SK-N-SH treated with all-trans-retinoic acid at 6 μM for 48 hours (cell line): ENCODE data around the gene RGS16.
A peak's percentile ranks its signal among the peaks of the same experiment; 100 is the strongest.

ENCODE experiments used
- ATAC-seq: fragments of 200-7000 bp; cut with Tn5 transposase; 3 replicates; pipeline ENCODE4 v1.9.1; 2020; ENCODE audit warnings: mild to moderate bottlenecking, moderate library complexity
- ARNTL ChIP-seq: fragments of 450-650 bp; formaldehyde crosslinking; IDR thresholded peaks from 2 replicates; pipeline ENCODE4 v1.5.0; 2020; ENCODE audit warnings: low read depth, mild to moderate bottlenecking, moderate library complexity, borderline replicate concordance
- BACH2 ChIP-seq: fragments of 250-450 bp; sonication (Bioruptor Pico); IDR thresholded peaks from 2 replicates; pipeline ENCODE4 v1.9.0; 2021; ENCODE audit warnings: mild to moderate bottlenecking, borderline replicate concordance
- CREB5 ChIP-seq: fragments of 250-450 bp; sonication (Bioruptor Pico); IDR thresholded peaks from 2 replicates; pipeline ENCODE4 v1.5.1; 2020; ENCODE audit warnings: low read depth, mild to moderate bottlenecking, moderate library complexity
- CSDC2 ChIP-seq: fragments of 250-450 bp; sonication (Bioruptor Pico); IDR thresholded peaks from 2 replicates; pipeline ENCODE4 v1.5.0; 2020; ENCODE audit warnings: mild to moderate bottlenecking, moderate library complexity
- ESRRG ChIP-seq: fragments of 250-450 bp; sonication (Bioruptor Pico); IDR thresholded peaks from 2 replicates; pipeline ENCODE4 v1.6.1; 2021; ENCODE audit warnings: mild to moderate bottlenecking
- GLIS3 ChIP-seq: fragments of 250-450 bp; sonication (Bioruptor Pico); IDR thresholded peaks from 2 replicates; pipeline ENCODE4 v1.5.0; 2020; ENCODE audit warnings: mild to moderate bottlenecking, moderate library complexity
- ISL1 ChIP-seq: fragments of 250-450 bp; sonication (Bioruptor Pico); IDR thresholded peaks from 2 replicates; pipeline ENCODE4 v2.1.2; 2022; ENCODE audit warnings: mild to moderate bottlenecking, moderate library complexity
- OSR1 ChIP-seq: fragments of 250-450 bp; sonication (Bioruptor Pico); IDR thresholded peaks from 2 replicates; pipeline ENCODE4 v1.8.0; 2022; ENCODE audit warnings: moderate library complexity, mild to moderate bottlenecking, inconsistent platforms
- PPARA ChIP-seq: fragments of 250-450 bp; sonication (Bioruptor Pico); IDR thresholded peaks from 2 replicates; pipeline ENCODE4 v1.5.0; 2020; ENCODE audit warnings: mild to moderate bottlenecking, borderline replicate concordance
- SNAI2 ChIP-seq: fragments of 250-450 bp; sonication (Bioruptor Pico); IDR thresholded peaks from 2 replicates; pipeline ENCODE4 v1.5.0; 2020; ENCODE audit warnings: mild to moderate bottlenecking, moderate library complexity
- TCF4 ChIP-seq: fragments of 250-450 bp; sonication (Bioruptor Pico); IDR thresholded peaks from 2 replicates; pipeline ENCODE4 v1.8.0; 2021; ENCODE audit warnings: mild to moderate bottlenecking, moderate library complexity, borderline replicate concordance
- TOX ChIP-seq: fragments of 250-450 bp; sonication (Bioruptor Pico); IDR thresholded peaks from 2 replicates; pipeline ENCODE4 v1.8.0; 2021; ENCODE audit warnings: mild to moderate bottlenecking, moderate library complexity, borderline replicate concordance
- ZC3H10 ChIP-seq: fragments of 250-450 bp; sonication (Bioruptor Pico); IDR thresholded peaks from 2 replicates; pipeline ENCODE4 v1.5.1; 2021; ENCODE audit warnings: mild to moderate bottlenecking, moderate library complexity
- ZFP3 ChIP-seq: fragments of 250-450 bp; sonication (Bioruptor Pico); IDR thresholded peaks from 2 replicates; pipeline ENCODE4 v1.5.0; 2020; ENCODE audit warnings: mild to moderate bottlenecking, moderate library complexity
- ZFP30 ChIP-seq: fragments of 450-650 bp; formaldehyde crosslinking; IDR thresholded peaks from 2 replicates; pipeline ENCODE4 v1.5.0; 2022; ENCODE audit warnings: mild to moderate bottlenecking, moderate library complexity
- ZNF565 ChIP-seq: fragments of 450-650 bp; formaldehyde crosslinking; conservative IDR thresholded peaks from 2 replicates; pipeline ENCODE4 v1.5.0; 2020; ENCODE audit warnings: low read depth, mild to moderate bottlenecking, moderate library complexity
- ZNF70 ChIP-seq: fragments of 450-650 bp; formaldehyde crosslinking; IDR thresholded peaks from 2 replicates; pipeline ENCODE4 v1.5.0; 2020; ENCODE audit warnings: mild to moderate bottlenecking, moderate library complexity
- ZNF8 ChIP-seq: fragments of 450-650 bp; formaldehyde crosslinking; IDR thresholded peaks from 2 replicates; pipeline ENCODE4 v1.5.0; 2020; ENCODE audit warnings: mild to moderate bottlenecking, moderate library complexity
- TF ChIP-seq, protein P1 (sequence below): fragments of 250-450 bp; sonication (Bioruptor Pico); IDR thresholded peaks from 2 replicates; pipeline ENCODE4 v1.8.0; 2020; ENCODE audit warnings: mild to moderate bottlenecking, moderate library complexity, borderline replicate concordance
- TF ChIP-seq, protein P2 (sequence below): fragments of 250-450 bp; sonication (Bioruptor Pico); IDR thresholded peaks from 2 replicates; pipeline ENCODE4 v1.5.0; 2020; ENCODE audit warnings: mild to moderate bottlenecking, moderate library complexity
- TF ChIP-seq, protein P3 (sequence below): fragments of 250-450 bp; sonication (Bioruptor Pico); IDR thresholded peaks from 2 replicates; pipeline ENCODE4 v1.5.1; 2021; ENCODE audit warnings: mild to moderate bottlenecking, moderate library complexity
- TF ChIP-seq, protein P4 (sequence below): fragments of 250-450 bp; sonication (Bioruptor Pico); IDR thresholded peaks from 2 replicates; pipeline ENCODE4 v1.8.0; 2021; ENCODE audit warnings: low read depth, mild to moderate bottlenecking, moderate library complexity, borderline replicate concordance

The RGS16 gene

GRCh38 chr1:182604175-182605164 lies at the start of gene RGS16:
Gene RGS16 (minus strand): TSS chr1:182604389. CDS start chr1:182604259, 130 bp downstream.
- TF ChIP-seq ZNF8 (CRISPR knock-in tag) (no peak), ZFP3 (CRISPR knock-in tag) (no peak), OSR1 (CRISPR knock-in tag) (no peak), ZNF70 (CRISPR knock-in tag) (no peak), CREB5 (CRISPR knock-in tag) (no peak), GLIS3 (CRISPR knock-in tag) (no peak), CSDC2 (no peak), ESRRG (CRISPR knock-in tag) (no peak), ZNF565 (CRISPR knock-in tag) (no peak), ZC3H10 (CRISPR knock-in tag) (no peak), PPARA (CRISPR knock-in tag) (no peak), ARNTL (no peak), TCF4 (no peak), ZFP30 (no peak), BACH2 (CRISPR knock-in tag) (no peak), SNAI2 (CRISPR knock-in tag) (no peak)
- TF ChIP-seq, protein P1, sequence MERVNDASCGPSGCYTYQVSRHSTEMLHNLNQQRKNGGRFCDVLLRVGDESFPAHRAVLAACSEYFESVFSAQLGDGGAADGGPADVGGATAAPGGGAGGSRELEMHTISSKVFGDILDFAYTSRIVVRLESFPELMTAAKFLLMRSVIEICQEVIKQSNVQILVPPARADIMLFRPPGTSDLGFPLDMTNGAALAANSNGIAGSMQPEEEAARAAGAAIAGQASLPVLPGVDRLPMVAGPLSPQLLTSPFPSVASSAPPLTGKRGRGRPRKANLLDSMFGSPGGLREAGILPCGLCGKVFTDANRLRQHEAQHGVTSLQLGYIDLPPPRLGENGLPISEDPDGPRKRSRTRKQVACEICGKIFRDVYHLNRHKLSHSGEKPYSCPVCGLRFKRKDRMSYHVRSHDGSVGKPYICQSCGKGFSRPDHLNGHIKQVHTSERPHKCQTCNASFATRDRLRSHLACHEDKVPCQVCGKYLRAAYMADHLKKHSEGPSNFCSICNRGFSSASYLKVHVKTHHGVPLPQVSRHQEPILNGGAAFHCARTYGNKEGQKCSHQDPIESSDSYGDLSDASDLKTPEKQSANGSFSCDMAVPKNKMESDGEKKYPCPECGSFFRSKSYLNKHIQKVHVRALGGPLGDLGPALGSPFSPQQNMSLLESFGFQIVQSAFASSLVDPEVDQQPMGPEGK, result no peak
- TF ChIP-seq, protein P2, sequence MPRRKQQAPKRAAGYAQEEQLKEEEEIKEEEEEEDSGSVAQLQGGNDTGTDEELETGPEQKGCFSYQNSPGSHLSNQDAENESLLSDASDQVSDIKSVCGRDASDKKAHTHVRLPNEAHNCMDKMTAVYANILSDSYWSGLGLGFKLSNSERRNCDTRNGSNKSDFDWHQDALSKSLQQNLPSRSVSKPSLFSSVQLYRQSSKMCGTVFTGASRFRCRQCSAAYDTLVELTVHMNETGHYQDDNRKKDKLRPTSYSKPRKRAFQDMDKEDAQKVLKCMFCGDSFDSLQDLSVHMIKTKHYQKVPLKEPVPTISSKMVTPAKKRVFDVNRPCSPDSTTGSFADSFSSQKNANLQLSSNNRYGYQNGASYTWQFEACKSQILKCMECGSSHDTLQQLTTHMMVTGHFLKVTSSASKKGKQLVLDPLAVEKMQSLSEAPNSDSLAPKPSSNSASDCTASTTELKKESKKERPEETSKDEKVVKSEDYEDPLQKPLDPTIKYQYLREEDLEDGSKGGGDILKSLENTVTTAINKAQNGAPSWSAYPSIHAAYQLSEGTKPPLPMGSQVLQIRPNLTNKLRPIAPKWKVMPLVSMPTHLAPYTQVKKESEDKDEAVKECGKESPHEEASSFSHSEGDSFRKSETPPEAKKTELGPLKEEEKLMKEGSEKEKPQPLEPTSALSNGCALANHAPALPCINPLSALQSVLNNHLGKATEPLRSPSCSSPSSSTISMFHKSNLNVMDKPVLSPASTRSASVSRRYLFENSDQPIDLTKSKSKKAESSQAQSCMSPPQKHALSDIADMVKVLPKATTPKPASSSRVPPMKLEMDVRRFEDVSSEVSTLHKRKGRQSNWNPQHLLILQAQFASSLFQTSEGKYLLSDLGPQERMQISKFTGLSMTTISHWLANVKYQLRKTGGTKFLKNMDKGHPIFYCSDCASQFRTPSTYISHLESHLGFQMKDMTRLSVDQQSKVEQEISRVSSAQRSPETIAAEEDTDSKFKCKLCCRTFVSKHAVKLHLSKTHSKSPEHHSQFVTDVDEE, result no peak
- TF ChIP-seq, protein P3, sequence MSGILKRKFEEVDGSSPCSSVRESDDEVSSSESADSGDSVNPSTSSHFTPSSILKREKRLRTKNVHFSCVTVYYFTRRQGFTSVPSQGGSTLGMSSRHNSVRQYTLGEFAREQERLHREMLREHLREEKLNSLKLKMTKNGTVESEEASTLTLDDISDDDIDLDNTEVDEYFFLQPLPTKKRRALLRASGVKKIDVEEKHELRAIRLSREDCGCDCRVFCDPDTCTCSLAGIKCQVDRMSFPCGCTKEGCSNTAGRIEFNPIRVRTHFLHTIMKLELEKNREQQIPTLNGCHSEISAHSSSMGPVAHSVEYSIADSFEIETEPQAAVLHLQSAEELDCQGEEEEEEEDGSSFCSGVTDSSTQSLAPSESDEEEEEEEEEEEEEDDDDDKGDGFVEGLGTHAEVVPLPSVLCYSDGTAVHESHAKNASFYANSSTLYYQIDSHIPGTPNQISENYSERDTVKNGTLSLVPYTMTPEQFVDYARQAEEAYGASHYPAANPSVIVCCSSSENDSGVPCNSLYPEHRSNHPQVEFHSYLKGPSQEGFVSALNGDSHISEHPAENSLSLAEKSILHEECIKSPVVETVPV (CRISPR knock-in tag), result no peak
- TF ChIP-seq, protein P4, sequence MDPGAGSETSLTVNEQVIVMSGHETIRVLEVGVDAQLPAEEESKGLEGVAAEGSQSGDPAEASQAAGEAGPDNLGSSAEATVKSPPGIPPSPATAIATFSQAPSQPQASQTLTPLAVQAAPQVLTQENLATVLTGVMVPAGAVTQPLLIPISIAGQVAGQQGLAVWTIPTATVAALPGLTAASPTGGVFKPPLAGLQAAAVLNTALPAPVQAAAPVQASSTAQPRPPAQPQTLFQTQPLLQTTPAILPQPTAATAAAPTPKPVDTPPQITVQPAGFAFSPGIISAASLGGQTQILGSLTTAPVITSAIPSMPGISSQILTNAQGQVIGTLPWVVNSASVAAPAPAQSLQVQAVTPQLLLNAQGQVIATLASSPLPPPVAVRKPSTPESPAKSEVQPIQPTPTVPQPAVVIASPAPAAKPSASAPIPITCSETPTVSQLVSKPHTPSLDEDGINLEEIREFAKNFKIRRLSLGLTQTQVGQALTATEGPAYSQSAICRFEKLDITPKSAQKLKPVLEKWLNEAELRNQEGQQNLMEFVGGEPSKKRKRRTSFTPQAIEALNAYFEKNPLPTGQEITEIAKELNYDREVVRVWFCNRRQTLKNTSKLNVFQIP (CRISPR knock-in tag), result no peak
- peak; percentile 96 for ATAC-seq

DNA sequence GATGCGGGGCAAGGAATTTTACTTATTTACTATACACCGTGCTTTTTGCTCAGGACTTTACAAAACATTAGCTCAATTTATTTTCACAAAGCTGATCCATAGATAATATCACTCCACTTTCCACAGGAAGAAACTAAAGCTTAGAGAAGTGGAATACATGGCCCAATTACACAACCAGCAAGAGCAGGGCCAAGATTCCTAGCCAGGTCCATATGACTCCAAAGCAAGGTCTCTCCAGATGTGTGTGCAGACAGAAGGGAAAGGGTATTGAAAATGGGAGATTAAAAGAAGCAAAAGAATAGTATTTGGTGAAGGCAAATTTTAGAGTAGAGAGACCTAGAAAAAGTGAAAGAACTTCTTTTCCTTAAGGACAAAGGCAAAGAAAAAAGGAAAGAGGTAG lies 49.8 kb upstream of the RGS16 start:
- ATAC-seq, result no peak
- no peak for TF ChIP-seq ZNF565 (CRISPR knock-in tag)
- TF ChIP-seq TOX, result no peak
- no peak for TF ChIP-seq PPARA (CRISPR knock-in tag)
- TF ChIP-seq CREB5 (CRISPR knock-in tag), result no peak
- no peak for TF ChIP-seq ZC3H10 (CRISPR knock-in tag)
- TF ChIP-seq ARNTL, result no peak
- TF ChIP-seq, protein P1, result no peak
- no peak for TF ChIP-seq BACH2 (CRISPR knock-in tag)
- no peak for TF ChIP-seq OSR1 (CRISPR knock-in tag)
- TF ChIP-seq ZNF70 (CRISPR knock-in tag), result no peak
- no peak for TF ChIP-seq ISL1 (CRISPR knock-in tag)
- no peak for TF ChIP-seq ZFP3 (CRISPR knock-in tag)
- no peak for TF ChIP-seq ESRRG (CRISPR knock-in tag)
- TF ChIP-seq, protein P2, result no peak
